Fibroblast of lung (primary cell): ENCODE measurements around the gene NAP1L1. TPM values are rescaled to one million over a fixed set of nuclear protein-coding genes. Genes with fewer than 3 reads are reported as not detected.

Experiments
- DNase-seq, 2 donors: peaks; one replicate each; pipeline versions ENCODE4 v3.0.0 to v3.0.0-alpha.2; 2010; ENCODE audit warnings: low read depth in 2 of 2
- H2AFZ ChIP-seq: 2 replicates; pipeline ENCODE4 v1.5.1; 2012; ENCODE audit warnings: low read length, control low read depth, inconsistent platforms
- H3K27ac ChIP-seq: 2 replicates; pipeline ENCODE4 v1.5.1; 2011; ENCODE audit warnings: low read length, control low read depth; ENCODE audit not compliant: insufficient read depth
- H3K27me3 ChIP-seq: 2 replicates; pipeline ENCODE4 v1.5.1; 2011; ENCODE audit warnings: mild to moderate bottlenecking, low read length; ENCODE audit not compliant: control insufficient read depth, insufficient read depth
- H3K36me3 ChIP-seq: 2 replicates; pipeline ENCODE4 v1.5.1; 2011; ENCODE audit warnings: low read length; ENCODE audit not compliant: control insufficient read depth, insufficient read depth
- H3K4me1 ChIP-seq: 2 replicates; pipeline ENCODE4 v1.5.1; 2011; ENCODE audit warnings: low read length; ENCODE audit not compliant: control insufficient read depth, insufficient read depth; ENCODE audit errors: extremely low read depth
- H3K4me2 ChIP-seq: 2 replicates; pipeline ENCODE4 v1.5.1; 2011; ENCODE audit warnings: low read length, control low read depth; ENCODE audit not compliant: insufficient read depth; ENCODE audit errors: extremely low read depth
- H3K4me3 ChIP-seq, 4 experiments: fragments of 200-600 bp in 1 of 4; sonication (generic) in 1 of 4; replicated peaks in 1 of 4; 2 replicates each; pipeline ENCODE4 v1.5.1; 2011 to 2016; ENCODE audit warnings: low read length in 4 of 4, low read depth in 3 of 4, mild to moderate bottlenecking in 3 of 4, control low read depth in 2 of 4, inconsistent platforms in 1 of 4, mixed read lengths in 1 of 4; ENCODE audit not compliant: insufficient read depth in 1 of 4; ENCODE audit errors: control extremely low read depth in 1 of 4
- H3K79me2 ChIP-seq: 2 replicates; pipeline ENCODE4 v1.5.1; 2012; ENCODE audit warnings: mild to moderate bottlenecking, low read length, inconsistent platforms; ENCODE audit not compliant: control insufficient read depth, insufficient read depth
- H3K9ac ChIP-seq: 2 replicates; pipeline ENCODE4 v1.5.1; 2011; ENCODE audit warnings: mild to moderate bottlenecking, low read length, control low read depth; ENCODE audit not compliant: insufficient read depth
- H3K9me3 ChIP-seq: 2 replicates; pipeline ENCODE4 v1.5.1; 2012; ENCODE audit warnings: low read depth, low read length; ENCODE audit not compliant: control insufficient read depth, insufficient read depth
- H4K20me1 ChIP-seq: 2 replicates; pipeline ENCODE4 v1.5.1; 2011; ENCODE audit warnings: low read length; ENCODE audit not compliant: control insufficient read depth, insufficient read depth; ENCODE audit errors: extremely low read depth
- CTCF ChIP-seq, 2 donors: IDR thresholded peaks in 1 of 2; conservative IDR thresholded peaks in 1 of 2; 1 replicate in 1 of 2; 2 replicates in 1 of 2; pipeline ENCODE4 v1.5.1; 2011 to 2012; ENCODE audit warnings: low read length in 2 of 2, control low read depth in 1 of 2, inconsistent platforms in 1 of 2, low read depth in 1 of 2, mild to moderate bottlenecking in 1 of 2
- EZH2 ChIP-seq: IDR thresholded peaks from 2 replicates; pipeline ENCODE4 v1.5.1; 2012; ENCODE audit warnings: low read length, control low read depth, mild to moderate bottlenecking; ENCODE audit errors: missing control alignments
- polyA plus RNA-seq, 2 donors: library from polyadenylated mRNA; depleted of rRNA in 1 of 2; stranded (reverse) in 1 of 2; unstranded in 1 of 2; fragments of >200 nt; gene quantifications; 2 replicates each; pipeline ENCODE4 v1.2.1, GENCODE V29; 2011 to 2012; ENCODE audit warnings: missing spikeins in 1 of 2
- total RNA-seq: library from RNA; depleted of rRNA; stranded (reverse); fragments of >200 nt; gene quantifications from 2 replicates; pipeline ENCODE4 v1.2.1, GENCODE V29; 2014

The NAP1L1 gene
- total and polyA plus RNA-seq, 2 donors (not counting 1 experiment from before 2014, with no cell fraction given), result 275 to 695 TPM

- Histone ChIP-seq H3K4me3 (no peak overlapping the region), H3K9ac (no peak overlapping the region), H3K27me3 (no peaks in the 10 kb centered on the region), H3K36me3 (no peaks in the 10 kb centered on the region), H4K20me1 (no peaks in the 10 kb centered on the region), H3K4me2 (no peak overlapping the region), H3K9me3 (no peaks in the 10 kb centered on the region), H3K4me1 (no peaks in the 10 kb centered on the region), H2AFZ (no peak overlapping the region), H3K79me2 (no peaks in the 10 kb centered on the region), H3K27ac (no peak overlapping the region)
- DNase-seq, result no peak
- TF ChIP-seq CTCF (conservative IDR thresholded peaks at IDR 0.05 in 1 of 2, IDR thresholded peaks at IDR 0.05 in 1 of 2; ENCODE audit: low read depth in 1 of 2, low read length in 2 of 2) (no peak), EZH2 (no peak)
Observed at GRCh38 chr12:75998292-75999063, 86.0 kb downstream of the NAP1L1 start.

- no peak overlapping the region for H3K9ac ChIP-seq
- no peaks in the 10 kb centered on the region for H3K36me3 ChIP-seq
- no peak for TF ChIP-seq CTCF (conservative IDR thresholded peaks at IDR 0.05 in 1 of 2, IDR thresholded peaks at IDR 0.05 in 1 of 2; ENCODE audit: low read depth in 1 of 2, low read length in 2 of 2)
- no peak for TF ChIP-seq EZH2
- no peak overlapping the region for H3K4me3 ChIP-seq
- no peaks in the 10 kb centered on the region for H4K20me1 ChIP-seq
- no peak overlapping the region for H3K27ac ChIP-seq
- no peaks in the 10 kb centered on the region for H3K4me1 ChIP-seq
- no peaks in the 10 kb centered on the region for H3K27me3 ChIP-seq
- no peaks in the 10 kb centered on the region for H3K79me2 ChIP-seq
- no peaks in the 10 kb centered on the region for H3K9me3 ChIP-seq
- no peak overlapping the region for H2AFZ ChIP-seq
- DNase-seq, result no peak
- no peak overlapping the region for H3K4me2 ChIP-seq
Observed at GRCh38 chr12:75997658-75998057, 86.8 kb downstream of the NAP1L1 start.

- peak in 1 of 2 donors; percentile 38 for DNase-seq
- H4K20me1 ChIP-seq, result no peaks in the 10 kb centered on the region
Observed at GRCh38 chr12:75996861-75997447, 87.5 kb downstream of the NAP1L1 start.

More at GRCh38 chr12:75996861-75997447, 87.5 kb downstream of the NAP1L1 start:
- Histone ChIP-seq H3K27me3 (no peaks in the 10 kb centered on the region), H3K4me2 (no peak overlapping the region), H3K9ac (no peak overlapping the region), H3K36me3 (no peaks in the 10 kb centered on the region), H3K79me2 (no peaks in the 10 kb centered on the region), H3K4me3 (no peak overlapping the region), H2AFZ (no peak overlapping the region), H3K4me1 (no peaks in the 10 kb centered on the region), H3K9me3 (no peaks in the 10 kb centered on the region), H3K27ac (no peak overlapping the region)
- TF ChIP-seq CTCF (conservative IDR thresholded peaks at IDR 0.05 in 1 of 2, IDR thresholded peaks at IDR 0.05 in 1 of 2; ENCODE audit: low read depth in 1 of 2, low read length in 2 of 2) (no peak), EZH2 (no peak)
